ENCODE measurements around the gene RPL27A.

Gene RPL27A

GRCh38 chr11:8702598-8702915 is 20.0 kb downstream of the RPL27A start:
- no peak for DNase-seq

DNA sequence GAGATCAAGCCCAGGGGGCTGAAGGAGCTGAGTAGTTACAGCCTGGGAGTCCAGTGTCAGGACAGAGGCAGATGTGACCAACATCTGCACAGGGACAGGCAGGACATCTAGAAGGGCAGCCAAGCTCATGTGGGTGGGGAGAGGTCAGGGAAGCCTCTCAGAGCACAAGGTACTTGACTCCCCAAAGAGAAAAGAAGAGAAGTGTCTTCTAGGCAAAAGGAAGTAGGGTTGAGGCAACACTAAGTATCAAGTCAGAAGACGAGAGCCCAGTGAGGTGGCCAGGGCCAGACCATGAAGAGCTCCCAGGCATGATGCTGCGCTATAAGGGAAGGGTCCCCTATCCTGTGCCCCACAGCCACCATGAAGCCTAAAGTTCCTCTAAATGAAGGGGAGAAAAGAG is 21.5 kb downstream of the RPL27A start:
- no peak for DNase-seq

DNA sequence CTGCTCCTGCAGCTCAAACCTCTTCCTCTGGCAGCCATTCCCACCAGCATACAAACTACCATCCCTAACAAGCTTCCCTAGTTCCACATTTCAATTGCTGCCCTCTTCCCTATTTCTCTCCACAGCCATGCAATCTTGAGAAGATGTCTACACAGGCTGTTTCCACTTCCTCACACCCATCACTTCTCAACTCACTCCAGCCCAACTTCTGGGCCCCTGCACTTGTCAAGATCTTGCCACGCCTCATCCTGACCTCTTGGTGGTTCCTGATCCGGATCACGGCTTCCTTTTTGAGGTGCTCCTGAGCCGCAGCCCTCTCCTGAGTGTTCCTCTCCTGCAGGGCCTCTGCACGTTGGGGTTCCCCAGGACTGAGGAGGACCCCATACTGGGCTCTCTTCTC is 22.6 kb downstream of the RPL27A start:
- no peak for DNase-seq

GRCh38 chr11:8706673-8707432 is 24.3 kb downstream of the RPL27A start:
- no peak for DNase-seq

GRCh38 chr11:8707541-8708191 is 25.1 kb downstream of the RPL27A start:
- DNase-seq: no peak

- DNase-seq: no peak
These were observed 26.5 kb downstream of the RPL27A start for GRCh38 chr11:8709002-8709672.

- no peak for DNase-seq
These were observed 27.2 kb downstream of the RPL27A start for GRCh38 chr11:8709777-8710176.

DNA sequence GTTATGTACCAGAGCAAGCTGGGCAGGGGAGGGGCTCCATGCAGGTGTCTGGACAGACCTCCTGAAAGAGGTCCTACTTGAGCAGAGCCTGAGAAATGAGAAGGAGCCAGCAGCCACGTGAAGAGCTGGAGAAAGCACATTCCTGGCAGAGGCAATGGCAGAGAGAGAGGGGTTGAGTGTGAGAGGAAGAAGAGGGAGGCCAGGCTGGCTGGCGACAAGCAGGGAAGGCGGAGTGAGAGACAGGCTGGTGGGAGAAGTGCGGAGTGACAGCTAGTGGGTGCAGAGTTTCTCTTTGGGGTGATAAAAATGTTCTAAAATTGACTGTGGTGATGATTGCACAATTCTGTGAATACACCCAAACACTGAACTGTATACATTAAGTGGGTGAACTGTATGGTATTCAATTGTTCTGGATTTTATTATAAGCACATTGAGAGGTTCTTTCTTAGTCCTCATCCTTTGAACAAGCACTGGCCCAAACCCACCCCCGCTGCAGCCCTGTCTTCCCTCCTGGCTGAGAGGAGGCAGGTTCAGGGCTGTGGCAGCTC is 29.4 kb downstream of the RPL27A start:
- no peak for DNase-seq

DNA sequence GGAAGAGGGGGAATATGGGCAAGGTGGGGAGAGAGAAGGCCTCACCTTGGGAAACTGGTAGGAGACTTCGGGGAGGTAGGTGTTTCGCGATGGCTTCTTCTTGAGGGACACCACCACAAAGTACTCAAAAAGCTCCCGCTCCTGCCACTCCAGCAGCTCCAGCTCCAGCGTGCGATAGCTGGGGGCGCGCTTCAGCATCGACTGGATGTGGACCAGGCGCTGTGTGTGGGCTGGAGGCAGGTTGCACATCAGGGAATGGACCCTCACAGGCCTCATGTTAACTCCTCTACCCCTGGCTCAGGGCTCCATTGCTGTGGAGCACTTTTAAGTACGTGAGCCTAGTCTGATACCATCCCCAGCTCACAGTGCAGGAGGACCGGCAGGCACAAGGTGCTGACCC is 29.9 kb downstream of the RPL27A start:
- no peak for DNase-seq

DNA sequence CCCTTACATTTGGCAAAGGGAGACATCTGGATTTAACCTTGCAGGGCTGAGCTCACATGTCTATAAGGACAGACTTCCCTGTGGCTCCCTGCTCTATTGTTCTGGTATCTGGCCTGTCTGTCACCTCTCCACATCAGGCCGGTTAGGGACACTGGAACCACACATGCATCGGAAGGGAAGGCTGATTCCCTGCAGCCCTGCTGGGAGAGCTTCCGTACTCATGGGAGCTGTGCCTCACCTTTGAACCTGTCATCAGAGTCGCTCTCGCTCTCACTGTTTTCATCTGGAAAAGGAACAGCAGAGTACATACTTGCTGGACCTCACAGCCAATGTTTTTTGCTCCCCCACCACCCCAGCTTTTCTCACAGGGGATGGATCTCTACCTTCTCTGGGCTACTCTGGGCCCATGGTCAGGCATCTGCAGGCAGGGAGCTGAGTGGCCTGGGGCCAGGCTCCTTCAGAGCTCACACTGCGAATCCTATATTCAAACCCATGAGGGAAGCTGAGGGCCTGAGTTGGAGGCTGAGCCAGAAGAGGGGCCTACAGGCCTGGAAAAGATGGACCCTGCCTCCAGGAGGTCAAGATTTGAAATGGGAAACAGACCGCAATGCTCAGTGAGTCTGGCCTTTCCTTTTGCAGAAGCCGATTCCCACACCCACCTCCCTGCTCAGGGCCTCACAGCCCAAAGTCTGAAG is 31.3 kb downstream of the RPL27A start:
- no peak for DNase-seq

- DNase-seq: no peak
These were observed 32.1 kb downstream of the RPL27A start for GRCh38 chr11:8714622-8715225.

DNA sequence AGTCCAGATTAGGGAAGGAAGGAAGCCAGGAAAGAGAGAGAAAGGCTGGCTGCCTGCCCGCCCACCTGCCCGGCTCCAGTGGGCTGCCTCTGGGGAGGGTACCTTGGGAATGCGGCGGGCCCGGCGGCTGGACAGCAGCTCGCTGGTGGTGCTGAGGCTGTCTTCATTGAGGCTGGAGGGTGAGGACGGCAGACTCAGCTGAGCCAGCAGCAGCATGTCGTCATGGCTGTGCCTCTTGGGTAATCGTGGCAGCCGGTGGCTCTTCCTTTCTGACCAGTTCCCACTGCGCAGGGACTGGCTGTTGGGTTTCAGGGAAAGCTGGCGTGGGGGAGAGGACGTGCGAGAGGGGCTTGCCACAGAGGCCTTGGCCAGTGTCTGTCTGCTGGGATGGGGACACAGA is 32.9 kb downstream of the RPL27A start:
- DNase-seq: no peak

GRCh38 chr11:8717544-8717875 is 34.9 kb downstream of the RPL27A start:
- DNase-seq: no peak

GRCh38 chr11:8717876-8718753 is 35.5 kb downstream of the RPL27A start:
- no peak for DNase-seq

GRCh38 chr11:8719211-8719649 is 36.6 kb downstream of the RPL27A start:
- no peak for DNase-seq

DNA sequence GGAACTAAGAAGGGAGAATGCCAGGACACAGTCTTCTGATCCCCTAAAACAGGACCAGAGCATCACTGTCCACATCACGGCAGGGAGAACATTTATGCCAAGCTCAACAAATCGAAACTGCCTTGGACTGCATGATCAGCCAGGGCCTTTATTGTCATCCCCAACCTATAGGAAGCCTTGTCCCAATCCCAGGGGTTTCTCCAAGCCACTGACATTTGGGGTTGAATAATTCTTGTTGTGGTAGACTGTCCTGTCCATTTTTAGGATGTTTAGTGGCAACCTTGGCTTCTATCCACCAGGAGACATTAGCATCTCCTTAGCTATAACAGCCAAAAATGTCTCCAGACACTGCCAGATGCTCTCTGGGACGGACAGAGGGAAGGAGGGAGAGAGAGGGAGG is 37.1 kb downstream of the RPL27A start:
- DNase-seq: no peak

GRCh38 chr11:8720352-8720751 is 37.8 kb downstream of the RPL27A start:
- DNase-seq: no peak

DNA sequence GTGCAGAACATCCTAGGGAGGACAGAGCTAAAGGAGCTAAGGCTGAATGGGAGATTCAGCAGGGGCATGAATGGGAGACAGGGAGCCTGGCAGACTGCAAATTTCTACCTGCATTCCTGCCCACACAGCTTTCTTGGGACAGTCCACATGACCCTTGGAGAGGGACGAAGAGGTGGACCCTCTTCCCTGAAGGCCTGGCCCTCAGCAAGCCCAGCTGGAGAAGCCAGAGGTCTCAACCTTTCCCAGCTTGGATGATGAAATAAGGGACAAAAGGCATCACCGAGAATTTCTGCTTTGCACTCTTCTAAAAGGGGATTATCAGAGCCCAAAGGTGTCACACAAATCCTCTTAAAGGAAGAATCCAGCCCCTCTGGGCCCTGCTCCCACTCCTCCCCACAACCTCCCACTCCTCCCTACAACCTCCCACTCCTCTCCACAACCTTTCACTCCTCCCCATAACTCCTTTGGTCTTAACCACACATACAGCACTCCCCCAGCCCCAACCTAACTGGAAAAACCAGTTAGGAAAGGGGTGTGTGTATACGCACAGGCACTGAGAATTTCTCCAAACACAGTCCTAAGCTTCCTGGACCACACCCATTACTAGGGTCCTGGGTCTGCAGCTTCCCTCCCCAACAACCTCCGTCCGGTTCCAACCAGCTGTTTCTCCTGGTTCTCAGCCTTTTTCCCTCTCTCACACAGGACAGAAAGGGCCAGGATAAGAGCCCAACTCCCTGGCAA is 38.4 kb downstream of the RPL27A start:
- DNase-seq: no peak

DNA sequence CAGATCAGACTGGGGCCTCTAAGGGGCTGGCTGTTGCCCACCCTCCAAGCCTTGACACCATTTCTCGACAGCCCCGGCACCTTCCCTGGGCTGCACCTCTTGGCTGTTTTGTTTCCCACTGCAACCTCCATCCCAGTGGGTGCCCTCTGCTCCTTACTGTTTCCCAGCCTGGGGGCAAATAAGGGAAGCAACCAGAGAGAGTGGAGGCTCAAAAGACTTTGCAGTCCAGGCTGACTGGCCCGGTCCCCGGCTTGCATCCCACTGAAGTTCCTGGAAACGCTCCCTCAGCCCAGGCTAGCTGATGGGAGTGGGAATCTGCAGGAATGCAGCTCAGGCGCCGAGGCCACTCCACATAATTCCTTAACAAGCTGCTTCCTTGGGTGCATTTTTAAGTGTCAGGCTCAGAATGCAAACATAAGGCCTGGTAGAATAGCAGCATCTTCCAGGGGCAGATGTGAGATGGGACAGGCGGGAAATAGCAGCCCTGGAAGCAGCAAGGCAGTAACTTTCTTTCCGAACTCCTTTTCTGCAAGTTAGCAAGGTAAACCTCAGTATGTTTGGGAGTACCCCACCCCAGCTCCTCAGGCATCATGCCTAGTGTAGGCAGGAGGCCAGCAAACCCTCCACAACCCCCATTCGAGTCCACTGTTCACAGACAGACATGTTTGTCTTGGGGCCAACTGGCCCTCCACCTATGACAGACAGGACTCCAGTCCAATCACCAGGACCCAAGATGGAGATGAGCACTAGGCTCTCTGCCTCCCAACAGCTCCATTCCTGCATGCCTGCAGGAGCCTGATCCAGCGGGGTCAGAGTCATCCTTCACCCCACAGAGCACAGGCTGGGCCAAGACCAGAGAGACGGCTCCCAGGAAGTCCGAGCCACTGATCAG is 39.3 kb downstream of the RPL27A start:
- DNase-seq: no peak

GRCh38 chr11:8722809-8723208 is 40.2 kb downstream of the RPL27A start:
- DNase-seq: no peak

Data from activated naive CD4-positive, alpha-beta T cell treated with anti-CD3 and anti-CD28 coated beads, Interleukin-2, amount 50 U/mL, for 16 hours (primary cell).